ENCODE measurements around the gene PTAFR.

Gene PTAFR

GRCh38 chr1:28159243-28159642, 17.2 kb downstream of the PTAFR start (continued):
- no peak for TF ChIP-seq PRDM2 (tag by site-specific recombination; IDR thresholded peaks at IDR 0.05; ENCODE audit: borderline replicate concordance)

GRCh38 chr1:28157894-28158293, 18.6 kb downstream of the PTAFR start:
- POLR2A ChIA-PET, result no interaction called here
- Histone ChIP-seq H3K36me3 (ENCODE audit: control insufficient read depth in 2 of 2, insufficient read depth in 1 of 2, low read length in 2 of 2) (no peaks in the 10 kb centered on the region), H3K4me1 (ENCODE audit: control insufficient read depth, insufficient read depth, low read length) (no peaks in the 10 kb centered on the region), H3K9me3 (ENCODE audit: control insufficient read depth, insufficient read depth, low read depth, low read length) (no peaks in the 10 kb centered on the region), H3K4me3 (ENCODE audit: low read depth, low read length) (no peak overlapping the region), H3K27ac (ENCODE audit: extremely low read depth, low read depth, low read length) (no peak overlapping the region)
- CTCF ChIA-PET, result no interaction called here
- TF ChIP-seq ZBTB1 (tag by site-specific recombination; IDR thresholded peaks at IDR 0.05), result no peak
- TF ChIP-seq ZNF140 (tag by site-specific recombination; IDR thresholded peaks at IDR 0.05), result no peak
- no peak for TF ChIP-seq ZSCAN18 (tag by site-specific recombination; IDR thresholded peaks at IDR 0.05)
- TF ChIP-seq ZNF530 (tag by site-specific recombination; IDR thresholded peaks at IDR 0.05; ENCODE audit: low read depth), result no peak
- no peak for TF ChIP-seq ZNF19 (tag by site-specific recombination; IDR thresholded peaks at IDR 0.05; ENCODE audit: low read depth)
- no peak for TF ChIP-seq ZNF23 (tag by site-specific recombination; IDR thresholded peaks at IDR 0.05; ENCODE audit: borderline replicate concordance)
- no peak for TF ChIP-seq ZNF239 (tag by site-specific recombination; IDR thresholded peaks at IDR 0.05)
- no peak for TF ChIP-seq SP3 (tag by site-specific recombination; IDR thresholded peaks at IDR 0.05)
- no peak for TF ChIP-seq ZBTB48 (tag by site-specific recombination; IDR thresholded peaks at IDR 0.05)
- no peak for TF ChIP-seq ZNF248 (tag by site-specific recombination; IDR thresholded peaks at IDR 0.05)
- no peak for TF ChIP-seq REPIN1 (tag by site-specific recombination; IDR thresholded peaks at IDR 0.05; ENCODE audit: low read depth)
- no peak for TF ChIP-seq ZNF37A (tag by site-specific recombination; IDR thresholded peaks at IDR 0.05)
- no peak for TF ChIP-seq ZNF692 (tag by site-specific recombination; IDR thresholded peaks at IDR 0.05)

- CTCF ChIA-PET, result interaction anchor here (0.5 kb wide), 1 partner anchor 20 kb away, joined by 4 read pairs; the partner anchor contains the start of gene PTAFR
- POLR2A ChIA-PET, result no interaction called here
- no peak overlapping the region for H3K27ac ChIP-seq (ENCODE audit: extremely low read depth, low read depth, low read length)
- no peaks in the 10 kb centered on the region for H3K36me3 ChIP-seq (ENCODE audit: control insufficient read depth in 2 of 2, insufficient read depth in 1 of 2, low read length in 2 of 2)
- H3K4me3 ChIP-seq (ENCODE audit: low read depth, low read length), result no peak overlapping the region
- no peaks in the 10 kb centered on the region for H3K4me1 ChIP-seq (ENCODE audit: control insufficient read depth, insufficient read depth, low read length)
- no peaks in the 10 kb centered on the region for H3K9me3 ChIP-seq (ENCODE audit: control insufficient read depth, insufficient read depth, low read depth, low read length)
- TF ChIP-seq ZNF701 (tag by site-specific recombination; IDR thresholded peaks at IDR 0.05) (no peak), ZNF146 (tag by site-specific recombination; IDR thresholded peaks at IDR 0.05) (no peak), ZNF830 (tag by site-specific recombination; IDR thresholded peaks at IDR 0.05; ENCODE audit: low read depth) (no peak), KLF1 (tag by site-specific recombination; IDR thresholded peaks at IDR 0.05) (no peak), ZNF776 (tag by site-specific recombination; IDR thresholded peaks at IDR 0.05; ENCODE audit: borderline replicate concordance) (no peak), KLF7 (tag by site-specific recombination; IDR thresholded peaks at IDR 0.05; ENCODE audit: borderline replicate concordance) (no peak), ZNF10 (tag by site-specific recombination; IDR thresholded peaks at IDR 0.05) (no peak), ZSCAN16 (tag by site-specific recombination; IDR thresholded peaks at IDR 0.05) (no peak), KLF17 (tag by site-specific recombination; IDR thresholded peaks at IDR 0.05) (no peak), HOXD13 (CRISPR knock-in tag; IDR thresholded peaks at IDR 0.05; ENCODE audit: borderline replicate concordance) (no peak), ZNF791 (tag by site-specific recombination; IDR thresholded peaks at IDR 0.05) (no peak), ZNF391 (tag by site-specific recombination; IDR thresholded peaks at IDR 0.05; ENCODE audit: borderline replicate concordance, low read depth) (no peak), ZNF423 (tag by site-specific recombination; IDR thresholded peaks at IDR 0.05) (no peak)
Measured at GRCh38 chr1:28156821-28157220, 19.7 kb downstream of the PTAFR start.

All from HEK293 (cell line).